ENCODE results near the gene MPC2. TPM values are rescaled to one million over a fixed set of nuclear protein-coding genes. Genes with fewer than 3 reads are reported as not detected.

MPC2 gene
- total RNA-seq, 2 donors from 2014 or later = 17.6 to 33.8 TPM

DNA sequence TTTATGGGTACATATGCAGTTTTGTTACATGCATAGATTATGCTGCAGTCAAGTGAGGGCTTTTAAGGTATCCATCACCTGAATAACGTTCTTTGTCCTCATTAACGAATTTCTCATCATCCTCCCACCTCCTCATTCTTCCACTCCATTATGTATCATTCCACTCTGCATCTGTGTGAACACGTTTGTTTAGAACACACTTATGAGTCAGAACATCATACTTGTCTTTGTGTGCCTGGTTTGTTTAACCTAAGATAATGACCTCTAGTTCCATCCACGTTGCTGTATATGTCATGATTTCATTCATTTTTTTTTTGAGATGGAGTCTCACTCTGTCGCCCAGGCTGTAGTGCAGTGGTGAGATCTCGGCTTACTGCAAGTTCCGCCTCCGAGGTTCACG lies 6.7 kb upstream of the MPC2 start:
- peaks cover 2 to 19% of the 10 kb centered on the region in 2 donors for H3K4me1 ChIP-seq (ENCODE audit: control insufficient read depth in 1 of 2, low read depth in 2 of 2)
- no peak overlapping the region for H3K4me3 ChIP-seq
- no peak for DNase-seq (ENCODE audit: low spot score)
- no peaks in the 10 kb centered on the region for H3K27me3 ChIP-seq (replicated peaks; ENCODE audit: insufficient read depth)
- no peak for ATAC-seq (ENCODE audit: insufficient number of reproducible peaks, low FRiP score, low read depth)
- no peaks in the 10 kb centered on the region for H3K36me3 ChIP-seq
- no peaks in the 10 kb centered on the region for H3K9me3 ChIP-seq
- TF ChIP-seq, protein P1, sequence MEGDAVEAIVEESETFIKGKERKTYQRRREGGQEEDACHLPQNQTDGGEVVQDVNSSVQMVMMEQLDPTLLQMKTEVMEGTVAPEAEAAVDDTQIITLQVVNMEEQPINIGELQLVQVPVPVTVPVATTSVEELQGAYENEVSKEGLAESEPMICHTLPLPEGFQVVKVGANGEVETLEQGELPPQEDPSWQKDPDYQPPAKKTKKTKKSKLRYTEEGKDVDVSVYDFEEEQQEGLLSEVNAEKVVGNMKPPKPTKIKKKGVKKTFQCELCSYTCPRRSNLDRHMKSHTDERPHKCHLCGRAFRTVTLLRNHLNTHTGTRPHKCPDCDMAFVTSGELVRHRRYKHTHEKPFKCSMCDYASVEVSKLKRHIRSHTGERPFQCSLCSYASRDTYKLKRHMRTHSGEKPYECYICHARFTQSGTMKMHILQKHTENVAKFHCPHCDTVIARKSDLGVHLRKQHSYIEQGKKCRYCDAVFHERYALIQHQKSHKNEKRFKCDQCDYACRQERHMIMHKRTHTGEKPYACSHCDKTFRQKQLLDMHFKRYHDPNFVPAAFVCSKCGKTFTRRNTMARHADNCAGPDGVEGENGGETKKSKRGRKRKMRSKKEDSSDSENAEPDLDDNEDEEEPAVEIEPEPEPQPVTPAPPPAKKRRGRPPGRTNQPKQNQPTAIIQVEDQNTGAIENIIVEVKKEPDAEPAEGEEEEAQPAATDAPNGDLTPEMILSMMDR (IDR thresholded peaks at IDR 0.05) = no peak
- H3K27ac ChIP-seq = no peak overlapping the region

- Histone ChIP-seq H3K4me1 (ENCODE audit: control insufficient read depth in 1 of 2, low read depth in 2 of 2) (peaks cover 7 to 17% of the 10 kb centered on the region in 2 donors), H3K27ac (no peak overlapping the region), H3K36me3 (no peaks in the 10 kb centered on the region), H3K4me3 (no peak overlapping the region), H3K9me3 (no peaks in the 10 kb centered on the region), H3K27me3 (replicated peaks; ENCODE audit: insufficient read depth) (no peaks in the 10 kb centered on the region)
- DNase-seq (ENCODE audit: low spot score) (no peak), ATAC-seq (ENCODE audit: insufficient number of reproducible peaks, low FRiP score, low read depth) (no peak)
- TF ChIP-seq, protein P1 (IDR thresholded peaks at IDR 0.05) = no peak
Measured at GRCh38 chr1:167940264-167940663, 3.4 kb upstream of the MPC2 start.

- H3K4me3 ChIP-seq = peak overlapping the region; percentile 87
- H3K27me3 ChIP-seq (replicated peaks; ENCODE audit: insufficient read depth) = no peaks in the 10 kb centered on the region
- no peaks in the 10 kb centered on the region for H3K36me3 ChIP-seq
- H3K9me3 ChIP-seq = no peaks in the 10 kb centered on the region
- ATAC-seq (ENCODE audit: insufficient number of reproducible peaks, low FRiP score, low read depth) = no peak
- H3K27ac ChIP-seq = peak overlapping the region; percentile 95 to 97
- DNase-seq (ENCODE audit: low spot score) = no peak
- TF ChIP-seq, protein P1 (IDR thresholded peaks at IDR 0.05) = no peak
- peaks cover 18 to 32% of the 10 kb centered on the region in 2 donors for H3K4me1 ChIP-seq (ENCODE audit: control insufficient read depth in 1 of 2, low read depth in 2 of 2)
Measured at GRCh38 chr1:167938080-167938636, 1.3 kb upstream of the MPC2 start.

GRCh38 chr1:167937709-167938010 lies 788 bp upstream of the MPC2 start:
- H3K4me3 ChIP-seq = peak overlapping the region; percentile 87
- peak overlapping the region; percentile 95 to 97 for H3K27ac ChIP-seq
- no peaks in the 10 kb centered on the region for H3K9me3 ChIP-seq
- H3K4me1 ChIP-seq (ENCODE audit: control insufficient read depth in 1 of 2, low read depth in 2 of 2) = peaks cover 18 to 37% of the 10 kb centered on the region in 2 donors
- H3K27me3 ChIP-seq (replicated peaks; ENCODE audit: insufficient read depth) = no peaks in the 10 kb centered on the region
- H3K36me3 ChIP-seq = no peaks in the 10 kb centered on the region
- ATAC-seq (ENCODE audit: insufficient number of reproducible peaks, low FRiP score, low read depth) (no peak), DNase-seq (ENCODE audit: low spot score) (no peak)
- TF ChIP-seq, protein P1 (IDR thresholded peaks at IDR 0.05) = no peak

GRCh38 chr1:167936068-167936929 lies 573 bp downstream of the MPC2 start, which contains the start of gene DCAF6:
TSS of gene DCAF6 (plus strand) at chr1:167936683. CDS start at chr1:167936912, 229 bp downstream.
- Histone ChIP-seq H3K4me3 (peak within 1 kb of the TSS; percentile 87), H3K27ac (peak within 1 kb of the TSS; percentile 95 to 97), H3K9me3 (no peaks in the 10 kb centered on the region), H3K27me3 (replicated peaks; ENCODE audit: insufficient read depth) (no peaks in the 10 kb centered on the region), H3K4me1 (ENCODE audit: control insufficient read depth in 1 of 2, low read depth in 2 of 2) (peaks cover 18 to 37% of the 10 kb centered on the region in 2 donors), H3K36me3 (no peaks in the 10 kb centered on the region)
- ATAC-seq (ENCODE audit: insufficient number of reproducible peaks, low FRiP score, low read depth) (peak; percentile 96), DNase-seq (ENCODE audit: low spot score) (peak; percentile 95)
- TF ChIP-seq, protein P1 (IDR thresholded peaks at IDR 0.05) = no peak

All from thoracic aorta (tissue), 2 donors.